GM19324 (cell line): ENCODE data around the gene SOCS7.

Experiments
- ATAC-seq: cut with Tn5 transposase; IDR thresholded peaks from one replicate; pipeline ENCODE4 v1.9.1; 2021; ENCODE audit warnings: mild to moderate bottlenecking, moderate library complexity; ENCODE audit not compliant: unreplicated experiment, low FRiP score

Gene SOCS7

GRCh38 chr17:38358586-38359513 is 7.2 kb downstream of the SOCS7 start:
- no peak for ATAC-seq

- no peak for ATAC-seq
Observed at GRCh38 chr17:38361694-38362465, 10.2 kb downstream of the SOCS7 start.

- no peak for ATAC-seq
Observed at GRCh38 chr17:38363016-38363415, 11.4 kb downstream of the SOCS7 start.

GRCh38 chr17:38364741-38365140 is 13.1 kb downstream of the SOCS7 start:
- ATAC-seq: no peak

- no peak for ATAC-seq
Observed at GRCh38 chr17:38369124-38369886, 17.7 kb downstream of the SOCS7 start.

- ATAC-seq: no peak
Observed at GRCh38 chr17:38379448-38379847, 27.8 kb downstream of the SOCS7 start.

GRCh38 chr17:38395090-38395489 is 43.4 kb downstream of the SOCS7 start:
- ATAC-seq: no peak

GRCh38 chr17:38397227-38397626 is 45.6 kb downstream of the SOCS7 start:
- ATAC-seq: no peak

GRCh38 chr17:38400286-38400685 is 48.6 kb downstream of the SOCS7 start:
- ATAC-seq: no peak

GRCh38 chr17:38401459-38401858 is 49.8 kb downstream of the SOCS7 start:
- ATAC-seq: no peak

GRCh38 chr17:38402897-38403296 is 51.3 kb downstream of the SOCS7 start:
- ATAC-seq: no peak

GRCh38 chr17:38403491-38403890 is 51.8 kb downstream of the SOCS7 start:
- ATAC-seq: no peak

- no peak for ATAC-seq
Observed at GRCh38 chr17:38404174-38404943, 52.7 kb downstream of the SOCS7 start.

- no peak for ATAC-seq
Observed at GRCh38 chr17:38405654-38406053, 54.0 kb downstream of the SOCS7 start.

- no peak for ATAC-seq
Observed at GRCh38 chr17:38410201-38410600, 58.6 kb downstream of the SOCS7 start.

GRCh38 chr17:38415250-38416194 is 63.9 kb downstream of the SOCS7 start:
- no peak for ATAC-seq

- no peak for ATAC-seq
Observed at GRCh38 chr17:38416840-38417209, 65.2 kb downstream of the SOCS7 start.

- ATAC-seq: no peak
Observed at GRCh38 chr17:38417210-38417951, 65.7 kb downstream of the SOCS7 start.
